ENCODE results near the gene CD300LD.
"Not testable (repeated sequence)": the region's sequence is repeated elsewhere in the genome, so short reads cannot be mapped to it uniquely, and the experiment has no call there.

CD300LD gene

DNA sequence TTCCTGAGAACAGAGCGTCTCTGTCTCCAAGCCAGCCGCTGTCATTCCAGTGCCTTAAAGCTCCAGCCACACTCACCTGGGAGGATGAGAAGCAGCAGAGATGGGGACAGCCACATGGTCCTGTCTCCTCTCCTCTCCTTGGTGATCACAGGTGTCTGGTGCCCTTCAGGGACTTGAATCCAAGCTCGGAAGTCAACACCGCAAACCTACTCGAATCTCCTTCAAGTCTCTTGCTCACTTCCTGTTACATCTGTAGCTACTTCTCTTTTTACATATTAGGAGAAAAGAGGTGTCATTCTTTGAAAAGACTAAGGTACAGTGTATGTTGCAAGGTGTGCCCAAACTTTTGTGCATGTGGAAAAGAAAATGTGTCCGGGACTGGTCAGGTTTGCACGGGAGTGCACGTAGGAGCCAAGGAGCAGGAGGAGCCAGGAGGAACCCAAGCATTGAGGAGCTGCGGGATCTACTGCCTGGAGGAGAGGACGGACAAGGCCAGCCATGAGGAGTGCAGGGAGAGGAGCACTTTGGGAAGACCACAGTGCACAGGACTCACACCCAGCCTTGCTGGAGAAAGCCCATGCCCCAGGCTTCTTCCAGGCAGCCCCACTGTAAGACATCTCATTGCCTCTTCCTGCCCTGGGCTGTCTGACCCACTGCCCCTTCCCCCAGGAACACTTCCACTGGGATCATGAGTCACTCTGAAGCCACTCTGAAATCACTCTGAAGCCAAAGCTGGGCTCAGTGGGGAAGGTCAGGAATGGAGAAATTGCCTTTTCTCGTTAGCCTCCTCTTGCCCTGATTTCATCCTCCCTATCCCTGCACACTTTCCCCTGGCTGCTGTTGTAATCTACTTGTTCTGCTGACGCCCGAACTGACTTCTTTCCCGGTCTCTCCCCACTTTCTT is at the start of gene CD300LD:
Gene CD300LD (minus strand): TSS at position 197 of the 904 bp plus-strand sequence. CDS start 81 bp downstream, at position 116.
- no peak for DNase-seq (ENCODE audit: low read depth, low spot score)
- TF ChIP-seq, protein P1, sequence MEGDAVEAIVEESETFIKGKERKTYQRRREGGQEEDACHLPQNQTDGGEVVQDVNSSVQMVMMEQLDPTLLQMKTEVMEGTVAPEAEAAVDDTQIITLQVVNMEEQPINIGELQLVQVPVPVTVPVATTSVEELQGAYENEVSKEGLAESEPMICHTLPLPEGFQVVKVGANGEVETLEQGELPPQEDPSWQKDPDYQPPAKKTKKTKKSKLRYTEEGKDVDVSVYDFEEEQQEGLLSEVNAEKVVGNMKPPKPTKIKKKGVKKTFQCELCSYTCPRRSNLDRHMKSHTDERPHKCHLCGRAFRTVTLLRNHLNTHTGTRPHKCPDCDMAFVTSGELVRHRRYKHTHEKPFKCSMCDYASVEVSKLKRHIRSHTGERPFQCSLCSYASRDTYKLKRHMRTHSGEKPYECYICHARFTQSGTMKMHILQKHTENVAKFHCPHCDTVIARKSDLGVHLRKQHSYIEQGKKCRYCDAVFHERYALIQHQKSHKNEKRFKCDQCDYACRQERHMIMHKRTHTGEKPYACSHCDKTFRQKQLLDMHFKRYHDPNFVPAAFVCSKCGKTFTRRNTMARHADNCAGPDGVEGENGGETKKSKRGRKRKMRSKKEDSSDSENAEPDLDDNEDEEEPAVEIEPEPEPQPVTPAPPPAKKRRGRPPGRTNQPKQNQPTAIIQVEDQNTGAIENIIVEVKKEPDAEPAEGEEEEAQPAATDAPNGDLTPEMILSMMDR (IDR thresholded peaks at IDR 0.05; ENCODE audit: low read depth, low read length), result no peak
- no peak within 1 kb of the TSS for H3K4me3 ChIP-seq (ENCODE audit: low read depth, low read length)

GRCh38 chr17:74641224-74641957 is 49.3 kb upstream of the CD300LD start:
- no peak overlapping the region for H3K4me3 ChIP-seq (ENCODE audit: low read depth, low read length)
- in situ Hi-C loops (cut with HindIII; ENCODE audit: low sequenced_read_pairs), result no loop called here
- TF ChIP-seq, protein P1 (IDR thresholded peaks at IDR 0.05; ENCODE audit: low read depth, low read length), result no peak
- no peak for DNase-seq (ENCODE audit: low read depth, low spot score)

More for the DNA sequence above, at the start of gene CD300LD:
- in situ Hi-C loops (cut with HindIII; ENCODE audit: low sequenced_read_pairs), result no loop called here

- TF ChIP-seq, protein P1 (IDR thresholded peaks at IDR 0.05; ENCODE audit: low read depth, low read length), result no peak
- in situ Hi-C loops (cut with HindIII; ENCODE audit: low sequenced_read_pairs), result no loop called here
- no peak overlapping the region for H3K4me3 ChIP-seq (ENCODE audit: low read depth, low read length)
- DNase-seq (ENCODE audit: low read depth, low spot score), result no peak
Observed at GRCh38 chr17:74639704-74640151, 47.6 kb upstream of the CD300LD start.

- TF ChIP-seq, protein P1 (IDR thresholded peaks at IDR 0.05; ENCODE audit: low read depth, low read length), result no peak
- DNase-seq (ENCODE audit: low read depth, low spot score), result no peak
- in situ Hi-C loops (cut with HindIII; ENCODE audit: low sequenced_read_pairs), result no loop called here
- no peak overlapping the region for H3K4me3 ChIP-seq (ENCODE audit: low read depth, low read length)
Observed at GRCh38 chr17:74637926-74638325, 45.8 kb upstream of the CD300LD start.

GRCh38 chr17:74637265-74637664 is 45.2 kb upstream of the CD300LD start:
- H3K4me3 ChIP-seq (ENCODE audit: low read depth, low read length), result no peak overlapping the region
- in situ Hi-C loops (cut with HindIII; ENCODE audit: low sequenced_read_pairs), result no loop called here
- TF ChIP-seq, protein P1 (IDR thresholded peaks at IDR 0.05; ENCODE audit: low read depth, low read length), result no peak
- DNase-seq (ENCODE audit: low read depth, low spot score), result no peak

- DNase-seq (ENCODE audit: low read depth, low spot score); H3K4me3 ChIP-seq (ENCODE audit: low read depth, low read length); in situ Hi-C loops (cut with HindIII; ENCODE audit: low sequenced_read_pairs): not testable (repeated sequence)
Observed at GRCh38 chr17:74636541-74637085, 44.5 kb upstream of the CD300LD start.
